AG04449 (cell line): Measurements from ENCODE around the gene SSBP3.

Experiments
- CTCF ChIA-PET: fragments of 350-600 bp; formaldehyde crosslinking; extraction: SDS; loops from one replicate; lab custom pipeline; 2021; ENCODE audit warnings: antibody characterized with exemption; lab: Yijun Ruan, JAX
- POLR2A ChIA-PET: fragments of 400-600, 350-600 bp; formaldehyde crosslinking; extraction: SDS; loops from one replicate; lab custom pipeline; 2020; ENCODE audit warnings: antibody characterized with exemption, inconsistent platforms; lab: Yijun Ruan, JAX
- DNase-seq: peaks from one replicate; pipeline ENCODE4 v3.0.0-alpha.2; 2010; ENCODE audit warnings: low read depth, low spot score
- H3K4me3 ChIP-seq: 2 replicates; pipeline ENCODE4 v1.5.1; 2011; ENCODE audit warnings: low read depth, mild to moderate bottlenecking, control low read depth, low read length
- TF ChIP-seq, protein P1 (sequence below): IDR thresholded peaks from one replicate; pipeline ENCODE4 v1.5.1; 2011; ENCODE audit warnings: mild to moderate bottlenecking, moderate library complexity, low read length, control low read depth, inconsistent platforms; ENCODE audit not compliant: insufficient read depth; ENCODE audit errors: missing control alignments

SSBP3 gene

DNA sequence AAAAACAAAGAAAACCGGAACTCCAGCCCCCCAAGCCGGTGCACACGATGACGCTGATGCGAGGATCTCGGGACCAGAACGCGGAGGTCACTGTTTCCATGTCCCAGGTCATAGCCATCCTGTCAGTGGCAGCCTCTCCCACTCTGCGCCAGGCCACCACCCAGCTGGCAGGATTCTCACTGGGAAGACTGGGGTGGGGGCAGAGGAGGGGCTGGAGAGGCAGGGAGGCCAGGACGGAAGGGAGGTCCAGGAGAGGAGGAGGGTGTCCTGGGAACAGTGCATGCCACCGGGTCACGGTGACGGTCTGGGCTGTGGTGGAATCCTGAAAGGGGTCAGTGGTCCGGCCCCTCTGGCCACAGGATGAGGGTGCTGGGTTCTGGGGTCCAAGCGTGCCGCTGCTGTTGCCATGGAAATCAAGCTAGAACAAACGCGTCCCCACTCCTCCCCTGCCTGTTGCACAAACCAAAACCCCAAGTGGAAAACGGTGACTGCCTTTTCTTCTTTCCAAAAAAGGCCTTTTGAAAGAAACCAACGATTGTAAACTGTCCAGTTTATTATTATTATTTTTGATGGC is 180.1 kb downstream of the SSBP3 start:
- TF ChIP-seq, protein P1, sequence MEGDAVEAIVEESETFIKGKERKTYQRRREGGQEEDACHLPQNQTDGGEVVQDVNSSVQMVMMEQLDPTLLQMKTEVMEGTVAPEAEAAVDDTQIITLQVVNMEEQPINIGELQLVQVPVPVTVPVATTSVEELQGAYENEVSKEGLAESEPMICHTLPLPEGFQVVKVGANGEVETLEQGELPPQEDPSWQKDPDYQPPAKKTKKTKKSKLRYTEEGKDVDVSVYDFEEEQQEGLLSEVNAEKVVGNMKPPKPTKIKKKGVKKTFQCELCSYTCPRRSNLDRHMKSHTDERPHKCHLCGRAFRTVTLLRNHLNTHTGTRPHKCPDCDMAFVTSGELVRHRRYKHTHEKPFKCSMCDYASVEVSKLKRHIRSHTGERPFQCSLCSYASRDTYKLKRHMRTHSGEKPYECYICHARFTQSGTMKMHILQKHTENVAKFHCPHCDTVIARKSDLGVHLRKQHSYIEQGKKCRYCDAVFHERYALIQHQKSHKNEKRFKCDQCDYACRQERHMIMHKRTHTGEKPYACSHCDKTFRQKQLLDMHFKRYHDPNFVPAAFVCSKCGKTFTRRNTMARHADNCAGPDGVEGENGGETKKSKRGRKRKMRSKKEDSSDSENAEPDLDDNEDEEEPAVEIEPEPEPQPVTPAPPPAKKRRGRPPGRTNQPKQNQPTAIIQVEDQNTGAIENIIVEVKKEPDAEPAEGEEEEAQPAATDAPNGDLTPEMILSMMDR, result no peak
- ChIA-PET POLR2A (interaction anchor here (0.9 kb wide), 1 partner anchor 182 kb away, joined by 4 read pairs; no protein-coding TSS in a partner anchor), CTCF (interaction anchor here (3.8 kb wide), 1 partner anchor 263 kb away, joined by 15 read pairs; no protein-coding TSS in a partner anchor)
- no peak overlapping the region for H3K4me3 ChIP-seq
- DNase-seq, result no peak

DNA sequence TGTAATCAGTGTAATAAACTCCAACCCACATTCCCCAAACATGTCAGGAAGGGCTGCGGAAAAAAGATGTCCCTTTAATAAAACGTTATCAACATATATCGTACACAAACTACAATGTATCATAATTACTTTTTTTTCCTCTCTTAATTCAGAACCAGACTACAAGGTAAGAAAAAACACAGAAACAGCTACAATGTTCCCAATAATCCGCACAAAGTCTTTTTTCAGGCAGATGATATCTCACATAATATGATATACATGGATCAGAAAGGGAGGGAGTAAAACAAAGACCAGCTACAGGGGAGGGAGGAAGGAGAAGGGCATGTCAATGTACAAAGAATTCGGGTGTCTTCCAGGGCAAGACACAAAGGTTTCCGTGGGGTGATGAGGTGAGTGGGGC is 180.8 kb downstream of the SSBP3 start:
- TF ChIP-seq, protein P1, result no peak
- no peak for DNase-seq
- no peak overlapping the region for H3K4me3 ChIP-seq
- POLR2A ChIA-PET, result no interaction called here
- CTCF ChIA-PET, result no interaction called here

DNA sequence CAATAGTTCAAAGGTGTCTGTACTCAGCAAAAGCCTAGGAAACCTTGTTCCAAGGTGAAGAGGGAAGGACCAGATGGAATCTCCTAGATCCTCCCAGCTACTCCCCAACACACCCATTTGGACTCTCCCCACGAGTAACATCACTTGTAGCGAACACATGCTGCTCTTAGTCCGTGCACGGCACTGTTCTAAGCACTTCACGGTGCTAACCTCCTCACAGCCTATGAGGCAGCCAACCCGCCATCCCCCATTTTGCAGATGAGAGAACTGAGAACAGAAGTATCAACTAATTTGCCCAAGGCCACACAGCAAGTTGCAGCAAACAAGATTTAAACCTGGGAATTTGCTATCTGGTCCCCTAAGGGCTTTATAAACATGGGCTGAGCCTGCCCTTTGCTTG is 182.0 kb downstream of the SSBP3 start:
- ChIA-PET POLR2A (no interaction called here), CTCF (no interaction called here)
- DNase-seq, result no peak
- H3K4me3 ChIP-seq, result no peak overlapping the region
- TF ChIP-seq, protein P1, result no peak

DNA sequence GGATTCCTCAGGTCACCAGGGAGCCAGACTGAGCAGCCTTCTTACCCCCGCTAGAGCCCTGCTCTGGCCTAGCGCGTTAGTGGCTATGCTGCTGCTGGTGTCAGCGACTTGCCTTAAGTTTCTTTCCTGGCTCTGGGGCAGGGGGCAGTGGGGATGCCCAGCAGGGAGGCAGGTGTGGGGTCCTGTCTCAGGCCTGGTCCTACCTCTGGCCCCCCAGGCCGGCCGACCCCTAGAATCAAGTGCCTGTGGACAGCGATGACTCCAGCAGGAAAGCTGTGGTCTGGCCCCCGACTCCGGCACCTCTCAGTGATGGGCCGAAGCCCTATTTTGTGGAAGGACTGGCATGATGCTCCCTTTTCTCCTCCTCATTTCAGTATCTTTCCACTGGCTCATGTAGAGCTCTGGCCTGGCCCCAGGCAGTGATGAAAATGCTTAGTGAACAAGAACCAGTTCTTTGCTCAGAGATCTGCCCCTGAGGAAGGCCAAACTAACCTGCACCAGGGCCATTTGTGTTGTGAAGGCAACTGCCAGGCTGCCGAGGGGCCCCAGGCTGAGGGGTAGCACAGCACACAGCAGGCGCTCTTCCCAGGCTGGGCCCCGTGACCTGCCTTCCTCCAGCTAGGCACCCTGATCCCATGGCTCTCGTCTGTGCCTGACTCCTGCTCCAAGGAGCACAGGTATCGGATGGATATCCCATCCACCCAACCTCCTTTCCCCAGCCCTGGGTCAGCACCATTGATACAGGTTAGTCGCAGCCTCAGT is 182.6 kb downstream of the SSBP3 start:
- H3K4me3 ChIP-seq, result no peak overlapping the region
- TF ChIP-seq, protein P1, result no peak
- DNase-seq, result no peak
- ChIA-PET CTCF (no interaction called here), POLR2A (no interaction called here)

DNA sequence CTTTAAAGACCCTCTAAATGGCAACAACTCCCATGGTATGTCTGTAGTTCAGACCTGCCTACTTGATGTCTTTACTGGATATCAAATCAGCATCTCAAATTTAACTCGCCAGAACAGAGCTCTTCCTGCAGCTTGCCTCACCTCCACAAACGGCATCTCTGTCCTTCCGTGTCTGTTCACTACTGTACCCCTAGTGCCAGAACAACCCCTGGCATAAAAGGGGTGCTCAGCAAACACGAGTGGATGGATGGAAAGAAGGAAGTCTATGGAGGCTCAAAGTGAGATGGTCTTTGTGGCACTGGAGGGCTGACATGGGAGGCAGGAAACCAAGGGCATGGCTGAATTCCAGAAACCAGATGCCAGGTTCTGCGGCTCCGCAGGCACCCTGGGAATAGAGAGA is 183.5 kb downstream of the SSBP3 start:
- TF ChIP-seq, protein P1, result no peak
- CTCF ChIA-PET, result no interaction called here
- DNase-seq, result no peak
- H3K4me3 ChIP-seq, result no peak overlapping the region
- POLR2A ChIA-PET, result no interaction called here

DNA sequence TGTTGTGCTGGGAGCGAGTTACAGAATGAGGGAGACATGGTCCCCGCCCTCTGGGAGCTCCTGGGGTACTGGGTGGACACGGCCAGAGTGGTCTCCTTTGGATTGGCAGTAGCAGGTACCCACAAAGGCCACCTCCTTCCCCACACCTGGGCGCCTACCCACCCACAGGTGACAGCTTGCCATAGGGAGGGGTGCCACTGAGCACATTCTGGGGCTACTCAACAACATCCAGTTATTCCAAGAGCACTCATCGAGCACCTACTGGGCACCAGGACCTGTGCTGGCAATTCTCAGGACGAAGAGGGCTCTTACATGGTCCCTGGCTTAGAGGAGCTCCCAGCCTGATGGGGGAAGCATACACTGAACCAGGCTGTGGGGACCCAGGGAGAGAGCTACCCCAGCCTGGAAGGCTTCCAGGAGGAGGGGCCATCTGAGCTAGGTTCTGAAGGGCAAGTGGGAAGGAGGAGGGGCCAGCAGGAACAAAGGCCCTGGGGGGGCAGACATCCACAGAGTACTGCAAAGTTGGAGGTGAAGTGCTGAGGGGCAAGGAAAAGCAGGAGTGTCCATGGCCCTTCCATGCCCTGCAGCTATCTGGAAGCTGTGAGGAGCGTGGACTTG is 184.2 kb downstream of the SSBP3 start:
- ChIA-PET CTCF (interaction anchor here (0.6 to 1.8 kb wide), 3 partner anchors 96 to 270 kb away, joined by 3 to 6 read pairs (median 3); no protein-coding TSS in a partner anchor), POLR2A (no interaction called here)
- H3K4me3 ChIP-seq, result no peak overlapping the region
- DNase-seq, result no peak
- TF ChIP-seq, protein P1, result no peak
